Peyer's patch (tissue), 4 donors: ENCODE results near the gene TP53BP1. TPM values are rescaled to one million over a fixed set of nuclear protein-coding genes. Genes with fewer than 3 reads are reported as not detected.
"Not testable (repeated sequence)": the region's sequence is repeated elsewhere in the genome, so short reads cannot be mapped to it uniquely, and the experiment has no call there.

Experiments used
- DNase-seq, 3 donors: peaks; one replicate each; pipeline ENCODE4 v3.0.0-alpha.2; 2017 to 2019
- H3K27ac ChIP-seq, 4 donors: fragments of 200-600 bp; sonication (generic); one replicate each; pipeline ENCODE4 v1.5.1; 2016 to 2019
- H3K27me3 ChIP-seq, 2 donors: fragments of 200-600 bp; sonication (generic); one replicate each; pipeline ENCODE4 v1.5.1; 2019
- H3K36me3 ChIP-seq, 3 donors: fragments of 200-600 bp; sonication (generic); one replicate each; pipeline ENCODE4 v1.5.1; 2016 to 2019
- H3K4me1 ChIP-seq, 4 donors: fragments of 200-600 bp; sonication (generic); one replicate each; pipeline ENCODE4 v1.5.1; 2016 to 2019
- H3K4me3 ChIP-seq, 4 donors: fragments of 200-600 bp; sonication (generic); 1 replicate in 3 of 4; 2 replicates in 1 of 4; pipeline ENCODE4 v1.5.1; 2016 to 2019; ENCODE audit warnings: mild to moderate bottlenecking in 1 of 4
- H3K9me3 ChIP-seq, 4 donors: fragments of 200-600 bp; sonication (generic); one replicate each; pipeline ENCODE4 v1.5.1; 2016 to 2019; ENCODE audit warnings: mild to moderate bottlenecking in 1 of 4
- CTCF ChIP-seq, 6 experiments: fragments of 450-650 bp in 4 of 6; fragments of 200-600 bp in 2 of 6; sonication (generic) in 1 of 6; IDR thresholded peaks; one replicate each; pipeline ENCODE4 v1.5.1; 2017 to 2019; ENCODE audit warnings: antibody characterized with exemption in 6 of 6, mild to moderate bottlenecking in 3 of 6, moderate library complexity in 1 of 6
- POLR2A ChIP-seq, 2 donors: fragments of 450-650 bp; IDR thresholded peaks; one replicate each; pipeline ENCODE4 v1.5.1; 2017; ENCODE audit warnings: antibody characterized with exemption in 2 of 2, mild to moderate bottlenecking in 2 of 2, moderate library complexity in 2 of 2
- total RNA-seq, 4 donors: library from RNA; depleted of rRNA; stranded (reverse); fragments of >200 nt; gene quantifications; one replicate each; pipeline ENCODE4 v1.1.0, GENCODE V29; 2016

The TP53BP1 gene
- total RNA-seq = 100 to 1,000 TPM in 1 of 4 donors, 10 to 100 TPM in 2, 1 to 10 TPM in 1; 9.3 to 163 (median 24.6) TPM

- peaks cover 0 to 2% (median 0%) of the 10 kb centered on the region in 3 donors for H3K36me3 ChIP-seq
- H3K4me1 ChIP-seq = peaks cover 0 to 11% (median 2%) of the 10 kb centered on the region in 4 donors
- H3K27ac ChIP-seq = peak within 1 kb of the TSS; percentile 66 to 85 (median 81)
- TF ChIP-seq CTCF (IDR thresholded peaks at IDR 0.05) (peak in 1 of 6 experiments; percentile 7), POLR2A (IDR thresholded peaks at IDR 0.05) (no peak)
- H3K9me3 ChIP-seq = no peaks in the 10 kb centered on the region
- H3K4me3 ChIP-seq = peak within 1 kb of the TSS; percentile 77 to 96 (median 84)
- DNase-seq = peak; percentile 96 to 99 (median 98)
- no peaks in the 10 kb centered on the region for H3K27me3 ChIP-seq
These were observed at the start of gene TP53BP1 for GRCh38 chr15:43492673-43493601. TSS of gene TP53BP1 (minus strand) at chr15:43493156. CDS start at chr15:43493043, 113 bp downstream.

- peaks cover 0 to 4% (median 0%) of the 10 kb centered on the region in 3 donors for H3K36me3 ChIP-seq
- H3K4me1 ChIP-seq = no peaks in the 10 kb centered on the region
- no peak overlapping the region for H3K4me3 ChIP-seq
- no peaks in the 10 kb centered on the region for H3K9me3 ChIP-seq
- H3K27ac ChIP-seq = no peak overlapping the region
- H3K27me3 ChIP-seq = no peaks in the 10 kb centered on the region
- TF ChIP-seq POLR2A (IDR thresholded peaks at IDR 0.05) (no peak), CTCF (IDR thresholded peaks at IDR 0.05) (no peak)
- no peak for DNase-seq
These were observed 48.8 kb upstream of the TP53BP1 start for GRCh38 chr15:43541785-43542184.

- H3K27ac ChIP-seq = no peak overlapping the region
- H3K9me3 ChIP-seq = no peaks in the 10 kb centered on the region
- H3K36me3 ChIP-seq = peaks cover 0 to 15% (median 0%) of the 10 kb centered on the region in 3 donors
- no peak for DNase-seq
- H3K4me1 ChIP-seq = no peaks in the 10 kb centered on the region
- no peaks in the 10 kb centered on the region for H3K27me3 ChIP-seq
- TF ChIP-seq CTCF (IDR thresholded peaks at IDR 0.05) (no peak), POLR2A (IDR thresholded peaks at IDR 0.05) (no peak)
- H3K4me3 ChIP-seq = no peak overlapping the region
These were observed 45.1 kb upstream of the TP53BP1 start for GRCh38 chr15:43538091-43538490.

- no peak for TF ChIP-seq POLR2A (IDR thresholded peaks at IDR 0.05)
- TF ChIP-seq CTCF (IDR thresholded peaks at IDR 0.05) = no peak
- Histone ChIP-seq H3K27me3 (no peaks in the 10 kb centered on the region), H3K4me3 (no peak overlapping the region), H3K27ac (no peak overlapping the region), H3K36me3 (peaks cover 0 to 15% (median 0%) of the 10 kb centered on the region in 3 donors), H3K4me1 (no peaks in the 10 kb centered on the region), H3K9me3 (no peaks in the 10 kb centered on the region)
- DNase-seq = no peak
These were observed 41.9 kb upstream of the TP53BP1 start for GRCh38 chr15:43534897-43535296.

- H3K4me1 ChIP-seq, H3K9me3 ChIP-seq, H3K27me3 ChIP-seq, H3K27ac ChIP-seq, DNase-seq, H3K4me3 ChIP-seq: not testable (repeated sequence)
- H3K36me3 ChIP-seq = peaks cover 0 to 11% (median 0%) of the 10 kb centered on the region in 3 donors
These were observed 39.9 kb upstream of the TP53BP1 start for GRCh38 chr15:43532826-43533225.

GRCh38 chr15:43531018-43531670, 38.2 kb upstream of the TP53BP1 start:
- H3K4me3 ChIP-seq = no peak overlapping the region
- DNase-seq = no peak
- peaks cover 0 to 11% (median 0%) of the 10 kb centered on the region in 3 donors for H3K36me3 ChIP-seq
- no peaks in the 10 kb centered on the region for H3K9me3 ChIP-seq
- H3K27ac ChIP-seq = no peak overlapping the region
- H3K4me1 ChIP-seq = no peaks in the 10 kb centered on the region
- no peak for TF ChIP-seq CTCF (IDR thresholded peaks at IDR 0.05)
- no peak for TF ChIP-seq POLR2A (IDR thresholded peaks at IDR 0.05)
- no peaks in the 10 kb centered on the region for H3K27me3 ChIP-seq
